ENCODE measurements around the gene B3GNT9. TPM values are rescaled to one million over a fixed set of nuclear protein-coding genes. Genes with fewer than 3 reads are reported as not detected.
A peak's percentile ranks its signal among the peaks of the same experiment; 100 is the strongest.

Gene B3GNT9
- total and polyA plus RNA-seq, 2 experiments from 2014 or later = 24.8 to 88.0 TPM

DNA sequence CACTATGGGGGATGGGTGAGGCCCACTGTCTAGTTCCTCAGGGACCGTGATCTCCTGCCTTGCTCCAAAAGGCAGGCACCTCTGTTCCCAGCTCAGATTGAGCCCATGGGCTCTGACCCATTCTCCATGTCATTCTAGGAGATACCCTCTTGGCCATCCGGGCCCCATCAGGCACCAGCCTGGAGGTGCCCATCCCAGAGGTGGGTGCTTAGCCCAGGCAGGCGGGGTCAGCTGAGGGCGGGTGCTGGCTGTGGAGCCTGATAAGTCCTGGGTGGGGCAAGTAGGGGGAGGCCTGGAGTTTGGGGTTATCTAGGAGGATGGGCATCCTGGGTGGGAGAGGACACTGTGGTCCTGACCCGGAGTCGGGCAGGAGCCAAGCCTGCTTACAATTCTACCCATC, 43.5 kb upstream of the B3GNT9 start:
- no peak for DNase-seq
- Histone ChIP-seq H2AFZ (no peak overlapping the region), H4K20me1 (ENCODE audit: insufficient read depth) (no peaks in the 10 kb centered on the region), H3K9me3 (ENCODE audit: low read depth) (no peaks in the 10 kb centered on the region), H3K4me3 (no peak overlapping the region), H3K4me2 (ENCODE audit: unreplicated experiment) (no peak overlapping the region), H3K9ac (peak overlapping the region; percentile 90), H3F3A (ENCODE audit: insufficient read depth) (peaks cover 10% of the 10 kb centered on the region; the same call in 1 of the 2 replicates), H3K36me3 (ENCODE audit: low read depth) (peaks cover 21% of the 10 kb centered on the region; the same call in 1 of the 2 replicates), H3K9me2 (ENCODE audit: insufficient read depth) (no peaks in the 10 kb centered on the region), H3K4me1 (ENCODE audit: insufficient read depth) (peaks cover 11% of the 10 kb centered on the region), H3K27ac (no peak overlapping the region), H3K27me3 (replicated peaks; ENCODE audit: insufficient read depth) (no peaks in the 10 kb centered on the region), H3K79me2 (ENCODE audit: insufficient read depth) (peaks cover 39% of the 10 kb centered on the region)
- in situ Hi-C loops (cut with MboI) = no loop called here
- 92 to 93% methylated on average over 6 of the region's 6 CpGs for WGBS, 2 experiments (ENCODE audit: low coverage in 1 of 2, low lambda C conversion rate in 2 of 2, missing lambda C conversion rate in 2 of 2)
- TF ChIP-seq EZH2 (IDR thresholded peaks at IDR 0.05; ENCODE audit: insufficient read depth, poor library complexity, severe bottlenecking) (no peak), EZH2phosphoT487 (IDR thresholded peaks at IDR 0.05; ENCODE audit: insufficient read depth, low read depth) (no peak)

GRCh38 chr16:67193536-67193935, 42.7 kb upstream of the B3GNT9 start:
- in situ Hi-C loops (cut with MboI) = no loop called here
- Histone ChIP-seq H3K4me3 (peak overlapping the region; percentile 84), H3K9me3 (ENCODE audit: low read depth) (no peaks in the 10 kb centered on the region), H3K9me2 (ENCODE audit: insufficient read depth) (no peaks in the 10 kb centered on the region), H3K27ac (no peak overlapping the region), H3K4me1 (ENCODE audit: insufficient read depth) (peaks cover 11% of the 10 kb centered on the region), H3K4me2 (ENCODE audit: unreplicated experiment) (peak overlapping the region; percentile 89), H4K20me1 (ENCODE audit: insufficient read depth) (no peaks in the 10 kb centered on the region), H3K79me2 (ENCODE audit: insufficient read depth) (peaks cover 39% of the 10 kb centered on the region), H3K36me3 (ENCODE audit: low read depth) (peaks cover 21% of the 10 kb centered on the region; the same call in 1 of the 2 replicates), H2AFZ (no peak overlapping the region), H3K9ac (peak overlapping the region; percentile 90), H3F3A (ENCODE audit: insufficient read depth) (peaks cover 10% of the 10 kb centered on the region; the same call in 1 of the 2 replicates), H3K27me3 (replicated peaks; ENCODE audit: insufficient read depth) (no peaks in the 10 kb centered on the region)
- TF ChIP-seq EZH2 (IDR thresholded peaks at IDR 0.05; ENCODE audit: insufficient read depth, poor library complexity, severe bottlenecking) (no peak), EZH2phosphoT487 (IDR thresholded peaks at IDR 0.05; ENCODE audit: insufficient read depth, low read depth) (no peak)
- DNase-seq = no peak

DNA sequence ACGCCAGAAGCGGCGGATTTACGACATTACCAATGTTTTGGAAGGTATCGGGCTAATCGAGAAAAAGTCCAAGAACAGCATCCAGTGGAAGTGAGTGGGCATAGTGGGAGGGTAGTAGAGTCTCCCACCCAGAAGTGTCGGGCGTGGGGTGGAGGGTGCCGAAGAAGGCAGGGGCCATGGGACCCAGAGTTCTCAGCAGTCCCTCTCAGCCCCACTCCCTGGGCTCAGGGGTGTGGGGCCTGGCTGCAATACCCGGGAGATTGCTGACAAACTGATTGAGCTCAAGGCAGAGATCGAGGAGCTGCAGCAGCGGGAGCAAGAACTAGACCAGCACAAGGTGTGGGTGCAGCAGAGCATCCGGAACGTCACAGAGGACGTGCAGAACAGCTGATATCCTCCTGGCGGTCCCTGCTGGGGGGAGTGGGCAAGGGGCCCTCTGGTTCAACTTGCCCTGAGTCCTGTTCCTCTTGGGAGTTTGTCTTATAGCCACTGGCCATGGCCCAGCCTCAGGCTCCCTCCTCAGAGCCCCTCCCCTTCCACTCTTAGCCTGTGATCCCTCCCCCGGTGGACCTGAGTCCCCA, 42.1 kb upstream of the B3GNT9 start:
- Histone ChIP-seq H3K9me2 (ENCODE audit: insufficient read depth) (no peaks in the 10 kb centered on the region), H3K27ac (no peak overlapping the region; the same call in 1 of the 2 replicates), H3K4me2 (ENCODE audit: unreplicated experiment) (peak overlapping the region; percentile 89), H3K4me1 (ENCODE audit: insufficient read depth) (peaks cover 11% of the 10 kb centered on the region), H3K9me3 (ENCODE audit: low read depth) (no peaks in the 10 kb centered on the region), H3K9ac (peak overlapping the region; percentile 90), H3K79me2 (ENCODE audit: insufficient read depth) (peaks cover 39% of the 10 kb centered on the region), H4K20me1 (ENCODE audit: insufficient read depth) (no peaks in the 10 kb centered on the region), H3F3A (ENCODE audit: insufficient read depth) (peaks cover 10% of the 10 kb centered on the region; the same call in 1 of the 2 replicates), H3K27me3 (replicated peaks; ENCODE audit: insufficient read depth) (no peaks in the 10 kb centered on the region), H3K4me3 (peak overlapping the region; percentile 84), H3K36me3 (ENCODE audit: low read depth) (peaks cover 20% of the 10 kb centered on the region; the same call in 1 of the 2 replicates), H2AFZ (no peak overlapping the region)
- in situ Hi-C loops (cut with MboI) = no loop called here
- DNase-seq = no peak
- TF ChIP-seq EZH2 (IDR thresholded peaks at IDR 0.05; ENCODE audit: insufficient read depth, poor library complexity, severe bottlenecking) (no peak), EZH2phosphoT487 (IDR thresholded peaks at IDR 0.05; ENCODE audit: insufficient read depth, low read depth) (no peak)
- 34 to 38% methylated on average over 15 to 17 of the region's 17 CpGs for WGBS, 2 experiments (ENCODE audit: low coverage in 1 of 2, low lambda C conversion rate in 2 of 2, missing lambda C conversion rate in 2 of 2)

GRCh38 chr16:67191995-67192681, 41.3 kb upstream of the B3GNT9 start, which contains the start of gene E2F4:
TSS of gene E2F4 (plus strand) at chr16:67192155. CDS start at chr16:67192228, 73 bp downstream.
- DNase-seq = peak; percentile 97
- WGBS, 2 experiments (ENCODE audit: low coverage in 1 of 2, low lambda C conversion rate in 2 of 2, missing lambda C conversion rate in 2 of 2) = 1% methylated on average over 52 to 54 of the region's 54 CpGs
- H2AFZ ChIP-seq = peak within 1 kb of the TSS; percentile 55; the same call in 1 of the 2 replicates
- in situ Hi-C loops (cut with MboI) = no loop called here
- peak within 1 kb of the TSS; percentile 84 for H3K4me3 ChIP-seq
- H3K9ac ChIP-seq = peak within 1 kb of the TSS; percentile 90
- peak within 1 kb of the TSS; percentile 89 for H3K4me2 ChIP-seq (ENCODE audit: unreplicated experiment)
- no peaks in the 10 kb centered on the region for H3K9me3 ChIP-seq (ENCODE audit: low read depth)
- no peaks in the 10 kb centered on the region for H3K27me3 ChIP-seq (replicated peaks; ENCODE audit: insufficient read depth)
- peaks cover 39% of the 10 kb centered on the region for H3K79me2 ChIP-seq (ENCODE audit: insufficient read depth)
- H3F3A ChIP-seq (ENCODE audit: insufficient read depth) = peaks cover 10% of the 10 kb centered on the region; the same call in 1 of the 2 replicates
- peaks cover 12% of the 10 kb centered on the region; the same call in 1 of the 2 replicates for H3K36me3 ChIP-seq (ENCODE audit: low read depth)
- H3K4me1 ChIP-seq (ENCODE audit: insufficient read depth) = peaks cover 11% of the 10 kb centered on the region
- peak within 1 kb of the TSS; percentile 8; the same call in 1 of the 2 replicates for H3K27ac ChIP-seq
- TF ChIP-seq EZH2phosphoT487 (IDR thresholded peaks at IDR 0.05; ENCODE audit: insufficient read depth, low read depth) (no peak), EZH2 (IDR thresholded peaks at IDR 0.05; ENCODE audit: insufficient read depth, poor library complexity, severe bottlenecking) (no peak)
- H3K9me2 ChIP-seq (ENCODE audit: insufficient read depth) = no peaks in the 10 kb centered on the region
- no peaks in the 10 kb centered on the region for H4K20me1 ChIP-seq (ENCODE audit: insufficient read depth)
